Breast epithelium (tissue), 3 donors: ENCODE results near the gene NEDD8.

Experiments
- CTCF ChIP-seq, 3 donors: fragments of 450-650 bp; IDR thresholded peaks; one replicate each; pipeline ENCODE4 v1.5.1; 2016 to 2017; ENCODE audit warnings: antibody characterized with exemption in 3 of 3, mild to moderate bottlenecking in 3 of 3, moderate library complexity in 3 of 3
- POLR2A ChIP-seq: fragments of 450-650 bp; IDR thresholded peaks from one replicate; pipeline ENCODE4 v1.6.1; 2016; ENCODE audit warnings: antibody characterized with exemption, mild to moderate bottlenecking, moderate library complexity

- TF ChIP-seq CTCF (IDR thresholded peaks at IDR 0.05) = no peak
- no peak for TF ChIP-seq POLR2A
Measured at GRCh38 chr14:24267516-24267915, 35.3 kb upstream of the NEDD8 start.
